Nephron (organoid): ENCODE measurements around the gene PIGK.

Source experiments
- H3K27ac Mint-ChIP-seq, 3 experiments: 2 replicates each; pipeline ENCODE4 v1.8.0; 2020; ENCODE audit warnings: mixed read lengths in 3 of 3, mild to moderate bottlenecking in 2 of 3, moderate library complexity in 1 of 3
- H3K27me3 Mint-ChIP-seq: 2 replicates; pipeline ENCODE4 v1.8.0; 2021; ENCODE audit warnings: low read depth, mild to moderate bottlenecking, moderate library complexity, mixed read lengths
- H3K36me3 Mint-ChIP-seq: 2 replicates; pipeline ENCODE4 v1.8.0; 2020; ENCODE audit warnings: low read depth, mixed read lengths
- H3K4me1 Mint-ChIP-seq: 2 replicates; pipeline ENCODE4 v1.8.0; 2020; ENCODE audit warnings: mixed read lengths
- H3K4me3 Mint-ChIP-seq, 3 experiments: 2 replicates each; pipeline ENCODE4 v1.8.0; 2020; ENCODE audit warnings: mild to moderate bottlenecking in 3 of 3, mixed read lengths in 3 of 3, moderate library complexity in 2 of 3
- H3K9me3 Mint-ChIP-seq: 2 replicates; pipeline ENCODE4 v1.8.0; 2020; ENCODE audit warnings: mixed read lengths
- CTCF ChIP-seq, 3 experiments: fragments of 200-600 bp; sonication (generic); IDR thresholded peaks; one replicate each; pipeline ENCODE4 v1.5.0; 2021; ENCODE audit warnings: antibody characterized with exemption in 3 of 3; ENCODE audit not compliant: unreplicated experiment in 3 of 3

Gene PIGK

GRCh38 chr1:77068013-77068412, 151.2 kb downstream of the PIGK start:
- H3K4me3 Mint-ChIP-seq = no peak overlapping the region
- no peak for TF ChIP-seq CTCF (IDR thresholded peaks at IDR 0.05; ENCODE audit: unreplicated experiment in 3 of 3)
- H3K27me3 Mint-ChIP-seq = no peaks in the 10 kb centered on the region
- H3K4me1 Mint-ChIP-seq = peaks cover 5% of the 10 kb centered on the region
- H3K9me3 Mint-ChIP-seq = peaks cover under 1% of the 10 kb centered on the region
- no peaks in the 10 kb centered on the region for H3K36me3 Mint-ChIP-seq
- H3K27ac Mint-ChIP-seq = no peak overlapping the region

- Mint-ChIP-seq H3K27me3 (no peaks in the 10 kb centered on the region), H3K4me1 (peaks cover 5% of the 10 kb centered on the region), H3K4me3 (no peak overlapping the region), H3K9me3 (no peaks in the 10 kb centered on the region), H3K36me3 (no peaks in the 10 kb centered on the region), H3K27ac (no peak overlapping the region)
- no peak for TF ChIP-seq CTCF (IDR thresholded peaks at IDR 0.05; ENCODE audit: unreplicated experiment in 3 of 3)
These were observed 153.4 kb downstream of the PIGK start for GRCh38 chr1:77065693-77066342.

- no peaks in the 10 kb centered on the region for H3K9me3 Mint-ChIP-seq
- TF ChIP-seq CTCF (IDR thresholded peaks at IDR 0.05; ENCODE audit: unreplicated experiment in 3 of 3) = no peak
These were observed 155.0 kb downstream of the PIGK start for GRCh38 chr1:77064246-77064645.

GRCh38 chr1:77063118-77063517, 156.1 kb downstream of the PIGK start:
- H3K4me3 Mint-ChIP-seq = no peak overlapping the region
- H3K27me3 Mint-ChIP-seq = no peaks in the 10 kb centered on the region
- no peak overlapping the region for H3K27ac Mint-ChIP-seq
- no peaks in the 10 kb centered on the region for H3K36me3 Mint-ChIP-seq
- TF ChIP-seq CTCF (IDR thresholded peaks at IDR 0.05; ENCODE audit: unreplicated experiment in 3 of 3) = no peak
- H3K9me3 Mint-ChIP-seq = no peaks in the 10 kb centered on the region
- peaks cover 5% of the 10 kb centered on the region for H3K4me1 Mint-ChIP-seq

More at GRCh38 chr1:77064246-77064645, 155.0 kb downstream of the PIGK start:
- Mint-ChIP-seq H3K4me1 (peaks cover 5% of the 10 kb centered on the region), H3K36me3 (no peaks in the 10 kb centered on the region), H3K4me3 (no peak overlapping the region), H3K27ac (no peak overlapping the region), H3K27me3 (no peaks in the 10 kb centered on the region)

- no peaks in the 10 kb centered on the region for H3K36me3 Mint-ChIP-seq
- TF ChIP-seq CTCF (IDR thresholded peaks at IDR 0.05; ENCODE audit: unreplicated experiment in 3 of 3) = no peak
- H3K4me1 Mint-ChIP-seq = peaks cover 5% of the 10 kb centered on the region
- no peak overlapping the region for H3K4me3 Mint-ChIP-seq
- no peak overlapping the region for H3K27ac Mint-ChIP-seq
- no peaks in the 10 kb centered on the region for H3K27me3 Mint-ChIP-seq
- H3K9me3 Mint-ChIP-seq = no peaks in the 10 kb centered on the region
These were observed 158.1 kb downstream of the PIGK start for GRCh38 chr1:77061162-77061561.

GRCh38 chr1:77060000-77060399, 159.2 kb downstream of the PIGK start:
- H3K4me1 Mint-ChIP-seq = peaks cover 5% of the 10 kb centered on the region
- no peak overlapping the region for H3K27ac Mint-ChIP-seq
- no peak for TF ChIP-seq CTCF (IDR thresholded peaks at IDR 0.05; ENCODE audit: unreplicated experiment in 3 of 3)

More at GRCh38 chr1:77060000-77060399, 159.2 kb downstream of the PIGK start:
- no peaks in the 10 kb centered on the region for H3K36me3 Mint-ChIP-seq
- no peak overlapping the region for H3K4me3 Mint-ChIP-seq
- no peaks in the 10 kb centered on the region for H3K9me3 Mint-ChIP-seq
- H3K27me3 Mint-ChIP-seq = no peaks in the 10 kb centered on the region
